22Rv1 (cell line): Measurements from ENCODE around the gene CYREN.
A peak's percentile ranks its signal among the peaks of the same experiment; 100 is the strongest.

Experiments used
- H3K27ac ChIP-seq: fragments of 450-650 bp; 2 replicates; pipeline ENCODE4 v1.5.1; 2017
- ZFX ChIP-seq: fragments of 450-650 bp; IDR thresholded peaks from 2 replicates; pipeline ENCODE4 v1.6.1; 2017; ENCODE audit warnings: antibody characterized with exemption, borderline replicate concordance
- TF ChIP-seq, protein P1 (sequence below): fragments of 450-650 bp; IDR thresholded peaks from 2 replicates; pipeline ENCODE4 v1.5.1; 2017; ENCODE audit warnings: mild to moderate bottlenecking

CYREN gene, protein sequence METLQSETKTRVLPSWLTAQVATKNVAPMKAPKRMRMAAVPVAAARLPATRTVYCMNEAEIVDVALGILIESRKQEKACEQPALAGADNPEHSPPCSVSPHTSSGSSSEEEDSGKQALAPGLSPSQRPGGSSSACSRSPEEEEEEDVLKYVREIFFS

DNA sequence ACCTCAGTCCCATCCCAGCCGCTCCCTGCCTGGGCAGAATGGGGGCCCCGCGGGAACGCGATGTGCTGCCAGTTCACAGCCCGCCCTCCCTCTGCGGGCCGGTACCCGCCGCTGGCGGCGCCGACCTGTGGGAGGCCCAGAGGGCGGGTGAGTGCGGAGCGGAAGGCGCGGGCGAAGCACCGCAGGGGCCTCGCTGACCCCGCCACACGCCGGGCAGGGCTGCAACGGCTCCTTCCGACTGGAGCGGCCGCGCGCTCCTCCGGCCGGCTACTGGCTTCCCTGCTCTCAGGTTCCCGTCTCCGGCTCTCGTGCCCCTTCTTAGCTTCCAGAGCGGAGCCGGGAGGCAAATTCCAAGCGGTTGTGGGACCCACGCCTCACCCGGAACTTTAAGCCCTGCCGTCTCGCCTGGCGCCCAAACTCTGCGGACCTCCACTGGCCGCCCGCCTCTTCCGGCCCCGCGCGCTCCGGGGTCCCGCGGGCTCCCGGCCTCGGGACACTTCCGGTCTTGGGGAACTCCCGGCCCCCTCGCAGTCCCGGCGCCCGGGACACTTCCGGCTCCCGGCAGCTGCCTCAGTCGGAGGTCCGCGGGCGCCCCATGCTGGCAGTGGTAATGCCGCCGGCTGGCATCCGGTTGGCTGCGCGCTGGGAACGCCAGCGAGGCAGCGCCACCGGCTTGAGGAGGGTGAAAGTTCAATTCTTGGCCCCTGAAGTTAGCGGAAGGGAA lies at the start of gene CYREN:
Gene CYREN, minus strand, starts transcription at position 434 of the 724 bp plus-strand sequence. CDS start 1,785 bp downstream, outside the sequence.
- TF ChIP-seq, protein P1, sequence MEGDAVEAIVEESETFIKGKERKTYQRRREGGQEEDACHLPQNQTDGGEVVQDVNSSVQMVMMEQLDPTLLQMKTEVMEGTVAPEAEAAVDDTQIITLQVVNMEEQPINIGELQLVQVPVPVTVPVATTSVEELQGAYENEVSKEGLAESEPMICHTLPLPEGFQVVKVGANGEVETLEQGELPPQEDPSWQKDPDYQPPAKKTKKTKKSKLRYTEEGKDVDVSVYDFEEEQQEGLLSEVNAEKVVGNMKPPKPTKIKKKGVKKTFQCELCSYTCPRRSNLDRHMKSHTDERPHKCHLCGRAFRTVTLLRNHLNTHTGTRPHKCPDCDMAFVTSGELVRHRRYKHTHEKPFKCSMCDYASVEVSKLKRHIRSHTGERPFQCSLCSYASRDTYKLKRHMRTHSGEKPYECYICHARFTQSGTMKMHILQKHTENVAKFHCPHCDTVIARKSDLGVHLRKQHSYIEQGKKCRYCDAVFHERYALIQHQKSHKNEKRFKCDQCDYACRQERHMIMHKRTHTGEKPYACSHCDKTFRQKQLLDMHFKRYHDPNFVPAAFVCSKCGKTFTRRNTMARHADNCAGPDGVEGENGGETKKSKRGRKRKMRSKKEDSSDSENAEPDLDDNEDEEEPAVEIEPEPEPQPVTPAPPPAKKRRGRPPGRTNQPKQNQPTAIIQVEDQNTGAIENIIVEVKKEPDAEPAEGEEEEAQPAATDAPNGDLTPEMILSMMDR: peak; percentile 98
- no peak for TF ChIP-seq ZFX
- peak within 1 kb of the TSS; percentile 97 for H3K27ac ChIP-seq

DNA sequence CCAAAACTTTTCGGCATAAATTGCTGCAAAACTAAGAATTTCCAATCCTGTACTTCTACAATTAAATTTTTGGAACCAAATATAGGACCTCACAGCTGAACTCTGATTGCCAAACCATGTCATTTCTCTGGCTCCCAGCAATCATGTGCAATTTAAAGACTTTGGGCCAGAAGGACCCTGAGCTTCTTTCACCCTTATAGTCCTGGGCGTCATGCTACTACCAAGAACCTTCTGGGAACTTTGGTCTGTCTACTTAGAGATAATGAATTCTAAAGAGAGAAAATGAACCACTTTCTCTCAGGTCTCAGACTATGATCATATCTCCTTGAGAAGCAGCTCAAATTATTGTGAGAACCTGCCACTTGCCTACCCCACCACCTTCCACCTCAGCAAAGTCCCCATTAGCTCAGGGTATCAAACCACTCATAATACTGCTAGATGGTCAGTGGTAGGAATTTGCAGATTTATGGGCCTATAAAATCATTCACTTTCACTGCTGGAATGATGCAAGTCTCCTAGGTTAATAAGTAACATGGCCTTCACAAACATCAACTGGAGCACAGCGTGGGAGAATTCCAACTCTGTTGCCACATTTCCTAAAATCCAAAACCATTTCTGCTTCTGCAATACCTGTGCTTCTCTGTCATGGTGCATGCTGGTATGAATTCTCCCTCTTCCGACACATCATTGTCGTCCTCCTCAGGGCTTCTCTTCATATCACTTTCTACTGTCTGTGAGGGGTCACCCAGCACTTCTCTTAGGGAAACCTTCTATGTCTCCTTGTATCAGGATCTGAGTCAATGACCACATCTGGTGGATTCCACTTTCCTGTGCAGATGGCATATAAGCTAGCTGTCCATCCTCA lies 47.4 kb upstream of the CYREN start:
- no peak for TF ChIP-seq ZFX
- TF ChIP-seq, protein P1: no peak
- peak overlapping the region; percentile 62 for H3K27ac ChIP-seq

DNA sequence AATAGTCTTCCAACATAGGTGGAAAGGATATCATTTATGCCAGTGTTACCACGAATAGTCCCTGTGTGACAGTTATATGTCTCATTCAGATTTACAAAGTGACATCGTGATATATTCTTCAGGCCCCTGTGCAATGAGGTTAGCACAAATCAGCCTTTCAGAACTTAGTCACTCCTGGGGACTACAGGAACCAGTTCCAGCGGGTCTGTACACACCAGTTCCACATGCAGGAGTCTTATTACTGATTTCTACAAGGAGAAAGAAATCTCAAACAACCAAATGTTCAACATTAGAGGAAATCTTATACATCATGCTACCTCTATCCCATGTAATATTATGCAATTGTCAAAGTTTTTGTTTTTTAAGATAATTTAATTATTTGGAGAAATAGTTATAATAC lies 45.2 kb upstream of the CYREN start:
- TF ChIP-seq, protein P1: no peak
- TF ChIP-seq ZFX: no peak
- no peak overlapping the region for H3K27ac ChIP-seq

GRCh38 chr7:135215180-135215579 lies 44.7 kb upstream of the CYREN start:
- no peak for TF ChIP-seq ZFX
- TF ChIP-seq, protein P1: no peak
- no peak overlapping the region for H3K27ac ChIP-seq

DNA sequence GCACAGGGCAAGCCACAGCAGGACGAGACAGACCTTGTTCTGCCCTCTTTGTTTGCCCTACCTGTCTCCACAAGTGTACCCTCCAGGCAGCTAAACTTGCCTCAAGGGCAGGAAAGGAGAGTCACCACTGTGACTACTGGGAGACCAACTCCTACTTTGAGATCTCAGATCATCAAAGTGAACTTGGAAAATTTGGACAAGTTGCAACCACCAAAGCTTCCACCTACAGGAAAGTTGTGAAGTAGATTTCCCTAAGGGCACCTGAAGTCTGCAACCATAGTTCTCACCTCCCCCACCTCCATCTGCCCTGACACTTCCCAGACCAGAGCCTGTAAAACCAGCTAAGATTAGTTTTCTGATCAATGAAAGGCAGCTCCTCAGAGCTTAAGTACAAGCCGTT lies 43.3 kb upstream of the CYREN start:
- no peak overlapping the region for H3K27ac ChIP-seq
- TF ChIP-seq, protein P1: no peak
- no peak for TF ChIP-seq ZFX

DNA sequence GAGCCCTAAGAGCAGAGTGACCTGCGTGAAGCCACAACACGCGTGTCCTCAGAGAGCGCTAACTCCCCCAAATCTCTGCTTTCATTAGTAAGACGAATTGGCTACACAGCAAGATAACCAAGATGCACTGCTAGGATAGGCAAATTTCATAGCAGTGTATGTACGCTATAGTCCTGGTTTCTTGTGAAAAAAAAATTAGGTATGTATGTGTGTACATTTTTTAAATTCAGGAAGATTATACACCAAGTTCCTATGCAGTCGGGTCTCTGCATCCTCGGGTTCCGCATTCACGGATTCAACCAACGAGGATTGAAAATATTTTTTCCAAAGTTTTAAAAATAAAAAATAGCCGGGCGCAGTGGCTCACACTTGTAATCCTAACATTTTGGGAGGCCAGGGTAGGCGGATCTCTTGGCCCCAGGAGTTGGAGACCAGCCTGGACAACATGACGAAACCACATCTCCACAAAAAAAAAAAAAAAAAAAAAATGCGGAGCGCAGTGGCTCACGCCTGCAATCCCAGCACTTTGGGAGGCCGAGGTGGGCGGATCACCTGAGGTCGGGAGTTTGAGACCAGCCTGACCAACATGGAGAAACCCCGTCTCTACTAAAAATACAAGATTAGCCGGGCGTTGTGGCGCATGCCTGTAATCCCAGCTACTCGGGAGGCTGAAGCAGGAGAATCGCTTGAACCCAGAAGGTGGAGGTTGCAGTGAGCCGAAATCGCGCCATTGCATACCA lies 41.6 kb upstream of the CYREN start:
- H3K27ac ChIP-seq: peak overlapping the region; percentile 56
